ENCODE measurements around the gene TADA2B. TPM values are rescaled to one million over a fixed set of nuclear protein-coding genes. Genes with fewer than 3 reads are reported as not detected.

Gene TADA2B
- total and polyA plus RNA-seq, 9 of the 15 experiments (the other 6 are each of a cell fraction or from before 2014, with no cell fraction given) = 0.55 to 12.2 (median 7.5) TPM

- peaks cover 17 to 30% of the 10 kb centered on the region in 2 experiments for H3K4me1 ChIP-seq (replicated peaks in 1 of 2; ENCODE audit: control insufficient read depth in 2 of 2, insufficient read depth in 2 of 2, low read length in 2 of 2)
- peaks cover 18 to 49% of the 10 kb centered on the region in 2 experiments for H3K27me3 ChIP-seq (ENCODE audit: control insufficient read depth in 2 of 2, insufficient read depth in 2 of 2, low read length in 2 of 2)
- ChIA-PET POLR2A (interaction anchor here (0.6 to 1.1 kb wide), 3 partner anchors 7 to 43 kb away, joined by 3 read pairs; no protein-coding TSS in a partner anchor), CTCF (ENCODE audit: low intra/inter-chr PET ratio) (no interaction called here)
- H3K9me3 ChIP-seq (replicated peaks; ENCODE audit: control insufficient read depth, insufficient read depth, low read depth, low read length) = no peaks in the 10 kb centered on the region
- H3K79me2 ChIP-seq (ENCODE audit: control insufficient read depth, insufficient read depth, low read length) = no peaks in the 10 kb centered on the region
- in situ Hi-C loops (cut with MboI) (no loop called here), intact Hi-C loops (cut with micrococcal nuclease) (no loop called here)
- H3K36me3 ChIP-seq (ENCODE audit: control insufficient read depth, insufficient read depth, low read length) = no peaks in the 10 kb centered on the region
- peaks cover 3% of the 10 kb centered on the region for H3K9me1 ChIP-seq (ENCODE audit: control insufficient read depth, insufficient read depth, low read length)
- 8% methylated on average over 12 of the region's 15 CpGs for WGBS (ENCODE audit: insufficient coverage, low coverage, missing lambda C conversion rate)
- no TSS peak for BruUV-seq (replicated peaks)
- H3K4me3 ChIP-seq = no peak overlapping the region
- ATAC-seq (no peak), FAIRE-seq (peak; percentile 46), DNase-seq (ENCODE audit: extremely low read depth in 1 of 4, low spot score in 3 of 4) (peak in 1 of 4 experiments; percentile 42)
- no peak overlapping the region for H3K4me2 ChIP-seq (ENCODE audit: insufficient read depth, low read length)
- no peak overlapping the region for H3K9ac ChIP-seq (ENCODE audit: insufficient read depth in 1 of 2, low read depth in 2 of 2, low read length in 2 of 2)
- H4K20me1 ChIP-seq (replicated peaks; ENCODE audit: control insufficient read depth, insufficient read depth, low read length) = peaks cover 6% of the 10 kb centered on the region
- H2AFZ ChIP-seq (ENCODE audit: low read depth, low read length) = 0 out of 2 replicates have a peak overlapping the region, but pooled peaks have one; percentile 8
- H3K27ac ChIP-seq (ENCODE audit: extremely low read depth, low read depth, low read length) = no peak overlapping the region
- TF ChIP-seq, protein P1, sequence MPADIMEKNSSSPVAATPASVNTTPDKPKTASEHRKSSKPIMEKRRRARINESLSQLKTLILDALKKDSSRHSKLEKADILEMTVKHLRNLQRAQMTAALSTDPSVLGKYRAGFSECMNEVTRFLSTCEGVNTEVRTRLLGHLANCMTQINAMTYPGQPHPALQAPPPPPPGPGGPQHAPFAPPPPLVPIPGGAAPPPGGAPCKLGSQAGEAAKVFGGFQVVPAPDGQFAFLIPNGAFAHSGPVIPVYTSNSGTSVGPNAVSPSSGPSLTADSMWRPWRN (IDR thresholded peaks at IDR 0.05; ENCODE audit: low read depth) = no peak
- TF ChIP-seq RFX5 (IDR thresholded peaks at IDR 0.05; ENCODE audit: low read depth, low read length) (no peak), TAF1 (IDR thresholded peaks at IDR 0.05; ENCODE audit: control insufficient read depth, extremely low read depth, insufficient read depth, low read length, severe bottlenecking) (no peak), MYC (IDR thresholded peaks at IDR 0.05; ENCODE audit: low read depth, low read length) (0 out of 2 replicates have a peak, but pooled peaks have one; percentile 19), MYC (CRISPR knock-in tag; IDR thresholded peaks at IDR 0.05; ENCODE audit: borderline replicate concordance, low read depth) (no peak), KDM4B (IDR thresholded peaks at IDR 0.05; ENCODE audit: borderline replicate concordance in 2 of 2, low read depth in 1 of 2) (no peak), ZNF24 (IDR thresholded peaks at IDR 0.05) (no peak), THAP7 (CRISPR knock-in tag; IDR thresholded peaks at IDR 0.05) (no peak), MXD1 (CRISPR knock-in tag; IDR thresholded peaks at IDR 0.05; ENCODE audit: borderline replicate concordance, poor library complexity, severe bottlenecking) (no peak), OTX1 (CRISPR knock-in tag; IDR thresholded peaks at IDR 0.05) (no peak), L3MBTL2 (IDR thresholded peaks at IDR 0.05) (peak; percentile 77), CREBBP (IDR thresholded peaks at IDR 0.05; ENCODE audit: low read depth, low read length) (no peak), NFIX (CRISPR knock-in tag; IDR thresholded peaks at IDR 0.05; ENCODE audit: low read depth) (peak; percentile 63; the same call in 1 of the 2 replicates), GABPB1 (CRISPR knock-in tag; IDR thresholded peaks at IDR 0.05) (no peak), CEBPZ (IDR thresholded peaks at IDR 0.05; ENCODE audit: borderline replicate concordance, low read depth, low read length) (no peak), MBD1 (CRISPR knock-in tag; IDR thresholded peaks at IDR 0.05) (no peak)
These were observed 62.1 kb downstream of the TADA2B start for GRCh38 chr4:7105276-7105675.

Data from K562 (cell line).